ENCODE data around the gene CUL2. TPM values are rescaled to one million over a fixed set of nuclear protein-coding genes. Genes with fewer than 3 reads are reported as not detected.
"Not testable (repeated sequence)": the region's sequence is repeated elsewhere in the genome, so short reads cannot be mapped to it uniquely, and the experiment has no call there.

Gene CUL2
- total and polyA plus RNA-seq, 2 of the 4 experiments (the other 2 are of a cell fraction): 18.9 to 36.6 TPM

DNA sequence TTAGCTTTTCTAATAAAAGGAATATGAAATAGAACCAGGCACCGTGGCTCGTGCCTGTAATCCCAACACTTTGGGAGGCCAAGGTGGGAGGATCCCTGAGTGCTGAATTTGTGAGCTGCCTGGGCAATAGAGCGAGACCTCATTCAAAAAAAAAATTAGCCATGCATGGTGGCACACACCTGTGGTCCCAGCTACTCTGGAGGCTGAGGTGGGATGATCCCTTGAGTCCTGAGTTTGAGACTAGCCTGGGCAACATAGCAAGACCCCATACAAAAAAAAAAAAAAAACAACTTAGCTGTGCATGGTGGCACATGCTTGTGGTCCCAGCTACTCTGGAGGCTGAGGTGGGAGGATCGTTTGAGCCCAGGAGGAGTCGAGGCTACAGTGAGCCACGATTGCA lies 44.9 kb downstream of the CUL2 start:
- not testable (repeated sequence) for H3K4me2 ChIP-seq (ENCODE audit: low read depth, low read length); ATAC-seq (ENCODE audit: low read depth)

More for the DNA sequence above, 44.9 kb downstream of the CUL2 start:
- H3K27ac ChIP-seq (ENCODE audit: insufficient read depth, low read length); H3K56ac ChIP-seq (ENCODE audit: extremely low read depth, insufficient read depth, low read length); intact Hi-C loops (cut with micrococcal nuclease); H3K14ac ChIP-seq (replicated peaks; ENCODE audit: low read depth, low read length); H2BK15ac ChIP-seq (ENCODE audit: low read depth, low read length); H2BK5ac ChIP-seq (ENCODE audit: low read depth, low read length, poor library complexity, severe bottlenecking); H2AK5ac ChIP-seq (ENCODE audit: low read depth, low read length); H2BK20ac ChIP-seq (ENCODE audit: low read depth, low read length); H3K9me1 ChIP-seq (ENCODE audit: insufficient read depth, low read length); H3K9me3 ChIP-seq (ENCODE audit: control insufficient read depth, insufficient read depth, low read length); H2BK120ac ChIP-seq (ENCODE audit: low read depth, low read length); POLR2A ChIA-PET (ENCODE audit: unreplicated experiment); H3K4ac ChIP-seq (ENCODE audit: low read depth, low read length); H4K5ac ChIP-seq (ENCODE audit: low read depth, low read length); H2AK9ac ChIP-seq (replicated peaks; ENCODE audit: low read depth, low read length, poor library complexity); H3K9ac ChIP-seq (ENCODE audit: low read depth, low read length); H3K23ac ChIP-seq (ENCODE audit: low read depth, low read length); in situ Hi-C loops (cut with MboI; ENCODE audit: low sequenced_read_pairs); H4K8ac ChIP-seq (ENCODE audit: low read depth in 2 of 2, low read length in 2 of 2); H4K91ac ChIP-seq (ENCODE audit: insufficient read depth, low read depth, low read length); H3K18ac ChIP-seq (ENCODE audit: low read depth, low read length); BruUV-seq (replicated peaks); dilution Hi-C loops (cut with HindIII; ENCODE audit: low sequenced_read_pairs, unreplicated experiment); H3K4me3 ChIP-seq (ENCODE audit: insufficient read depth, low read depth, low read length); H4K20me1 ChIP-seq (ENCODE audit: insufficient read depth, low read length); H3K27me3 ChIP-seq (ENCODE audit: control insufficient read depth, insufficient read depth, low read length); H2AFZ ChIP-seq (replicated peaks; ENCODE audit: low read length, poor library complexity); DNase-seq: not testable (repeated sequence)
- Histone ChIP-seq H3K4me1 (ENCODE audit: control insufficient read depth, insufficient read depth, low read length) (peaks cover 18% of the 10 kb centered on the region), H3K36me3 (ENCODE audit: control insufficient read depth, insufficient read depth, low read length) (peaks cover 20% of the 10 kb centered on the region), H3K79me1 (ENCODE audit: low read depth in 1 of 2, low read length in 2 of 2) (peaks cover 13 to 39% of the 10 kb centered on the region in 2 experiments; a peak in 3 of 4 replicates)
- no CpG with 5 or more reads among the region's 6 CpGs for WGBS, 2 experiments (ENCODE audit: extremely low coverage in 2 of 2, insufficient read length in 1 of 2)
- CTCF ChIA-PET: interaction anchor here (0.8 to 1.2 kb wide), 2 partner anchors 11 to 18 kb away, joined by 3 to 5 read pairs; no protein-coding TSS in a partner anchor

Data from IMR-90 (cell line).